Activated B cell treated with CpG ODN at 0.5 μM for 24 hours (primary cell): ENCODE results near the gene COPS8. TPM values are rescaled to one million over a fixed set of nuclear protein-coding genes. Genes with fewer than 3 reads are reported as not detected.

Experiments
- ATAC-seq: fragments of 200-7000 bp; cut with Tn5 transposase; one replicate; pipeline ENCODE4 v1.10.0; 2021; ENCODE audit warnings: low read depth, mild to moderate bottlenecking, moderate library complexity
- CTCF ChIA-PET: fragments of 350-600 bp; sonication (Branson Sonifier 250); formaldehyde crosslinking; loops from one replicate; lab custom pipeline; 2021; ENCODE audit warnings: antibody characterized with exemption; lab: Charles Lee
- POLR2A ChIA-PET: fragments of 350-600 bp; sonication (Branson Sonifier 250); formaldehyde crosslinking; loops from one replicate; lab custom pipeline; 2021; ENCODE audit warnings: antibody characterized with exemption; lab: Charles Lee
- DNase-seq: peaks from one replicate; pipeline ENCODE4 v3.0.0; 2022
- H3K27ac Mint-ChIP-seq: one replicate; pipeline ENCODE4 v1.8.0; 2020; ENCODE audit warnings: mixed read lengths
- H3K27me3 Mint-ChIP-seq: one replicate; pipeline ENCODE4 v1.8.0; 2021; ENCODE audit warnings: mixed read lengths
- H3K36me3 Mint-ChIP-seq: one replicate; pipeline ENCODE4 v1.8.0; 2021; ENCODE audit warnings: low read depth, mixed read lengths
- H3K4me1 Mint-ChIP-seq: one replicate; pipeline ENCODE4 v1.8.0; 2021; ENCODE audit warnings: mixed read lengths
- H3K4me3 Mint-ChIP-seq: one replicate; pipeline ENCODE4 v1.8.0; 2020; ENCODE audit warnings: mild to moderate bottlenecking, mixed read lengths
- H3K9me3 Mint-ChIP-seq: one replicate; pipeline ENCODE4 v1.8.0; 2020; ENCODE audit warnings: mixed read lengths
- CTCF ChIP-seq: fragments of 200-600 bp; IDR thresholded peaks from one replicate; pipeline ENCODE4 v1.8.0; 2022; ENCODE audit warnings: antibody characterized with exemption, mild to moderate bottlenecking
- intact Hi-C: fragments of 100-400 bp; cut with micrococcal nuclease; formaldehyde crosslinking; loops from one replicate; pipeline ENCODE4 v1.15.1; 2024
- total RNA-seq: library from RNA; stranded (reverse); gene quantifications from 2 replicates; pipeline ENCODE4 v1.2.3, GENCODE V29; 2022

COPS8 gene
- total RNA-seq, 1 donor from 2014 or later, result 31.8 TPM

- CTCF ChIA-PET, result no interaction called here
- no peak for DNase-seq
- Mint-ChIP-seq H3K9me3 (no peaks in the 10 kb centered on the region), H3K4me1 (no peaks in the 10 kb centered on the region), H3K27me3 (no peaks in the 10 kb centered on the region), H3K4me3 (no peak overlapping the region), H3K36me3 (no peaks in the 10 kb centered on the region), H3K27ac (no peak overlapping the region)
- no peak for ATAC-seq
- intact Hi-C loops, result no loop called here
- no peak for TF ChIP-seq CTCF
- POLR2A ChIA-PET, result no interaction called here
Measured at GRCh38 chr2:237128026-237128703, 42.5 kb downstream of the COPS8 start.

DNA sequence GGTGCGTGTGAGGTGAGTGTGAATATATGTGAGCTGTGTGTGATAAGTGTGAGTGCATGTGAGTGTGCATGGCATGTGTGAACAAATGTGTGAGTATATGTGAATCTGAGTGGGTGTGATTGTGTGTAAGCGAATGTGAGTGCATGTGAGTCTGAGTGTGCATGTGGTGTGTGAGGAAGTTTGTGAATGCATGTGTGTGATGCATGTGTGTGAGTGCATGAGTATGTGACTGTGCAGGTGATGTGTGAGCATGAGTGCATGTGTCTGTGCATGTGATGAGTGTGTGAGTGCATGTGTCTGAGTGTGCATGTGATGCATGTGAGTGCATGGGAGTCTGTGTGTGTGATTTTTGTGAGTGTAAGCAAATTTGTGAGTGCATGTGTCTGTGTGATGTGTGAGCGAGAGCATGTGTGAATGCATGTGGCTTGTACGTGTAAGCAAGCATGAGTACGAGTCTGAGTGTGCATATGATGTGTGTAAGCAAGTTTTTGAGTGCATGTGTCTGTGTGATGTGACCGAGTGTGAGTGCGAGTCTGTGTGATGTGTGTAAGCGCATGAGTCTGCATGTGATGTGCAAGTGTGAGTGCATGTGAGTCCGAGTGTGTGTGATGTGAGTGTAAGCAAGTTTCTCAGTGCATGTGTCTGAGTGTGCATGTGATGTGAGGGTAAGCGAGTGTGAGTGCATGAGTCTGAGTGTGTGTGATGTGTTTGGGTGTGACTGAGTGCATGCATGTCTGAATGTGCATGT lies 43.3 kb downstream of the COPS8 start:
- CTCF ChIA-PET, result no interaction called here
- no peak for DNase-seq
- Mint-ChIP-seq H3K4me1 (no peaks in the 10 kb centered on the region), H3K27ac (no peak overlapping the region), H3K4me3 (no peak overlapping the region), H3K9me3 (no peaks in the 10 kb centered on the region), H3K36me3 (no peaks in the 10 kb centered on the region), H3K27me3 (no peaks in the 10 kb centered on the region)
- TF ChIP-seq CTCF, result no peak
- intact Hi-C loops, result no loop called here
- ATAC-seq, result no peak
- POLR2A ChIA-PET, result no interaction called here

DNA sequence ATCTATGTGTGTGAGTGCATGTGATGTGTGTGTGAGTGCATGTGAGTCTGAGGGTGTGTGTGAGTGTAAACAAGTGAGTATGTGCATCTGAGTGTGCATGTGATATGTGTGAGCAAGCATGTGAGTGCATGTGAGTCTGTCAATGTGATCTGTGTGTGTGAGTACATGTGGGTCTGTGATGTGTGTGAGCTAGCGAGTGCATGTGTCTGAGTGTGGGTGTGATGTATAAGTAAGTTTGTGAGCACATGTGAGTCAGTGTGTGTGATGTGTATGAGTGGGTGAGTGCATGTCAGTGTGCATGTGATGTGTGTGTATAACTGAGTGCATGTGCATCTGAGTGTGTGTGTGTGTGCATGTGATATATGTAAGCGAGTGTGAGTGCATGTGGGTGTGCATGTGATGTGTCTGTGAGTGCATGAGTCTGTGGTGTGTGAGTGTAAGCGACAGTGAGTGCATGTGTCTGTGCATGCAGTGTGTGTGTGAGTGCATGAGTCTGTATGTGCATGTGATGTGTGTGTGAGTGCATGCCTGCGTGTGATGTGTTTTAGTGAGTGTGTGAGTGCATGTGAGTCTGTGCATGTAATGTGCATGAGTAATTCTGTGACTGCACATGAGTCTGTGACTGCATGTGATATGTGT lies 44.1 kb downstream of the COPS8 start:
- ChIA-PET POLR2A (no interaction called here), CTCF (no interaction called here)
- H3K27me3 Mint-ChIP-seq, result no peaks in the 10 kb centered on the region
- H3K27ac Mint-ChIP-seq, result no peak overlapping the region
- ATAC-seq, result no peak
- H3K36me3 Mint-ChIP-seq, result no peaks in the 10 kb centered on the region
- H3K4me3 Mint-ChIP-seq, result no peak overlapping the region
- no peaks in the 10 kb centered on the region for H3K9me3 Mint-ChIP-seq
- intact Hi-C loops, result no loop called here
- no peaks in the 10 kb centered on the region for H3K4me1 Mint-ChIP-seq
- no peak for TF ChIP-seq CTCF
- DNase-seq, result no peak

- no peaks in the 10 kb centered on the region for H3K4me1 Mint-ChIP-seq
- DNase-seq, result no peak
- ATAC-seq, result no peak
- ChIA-PET POLR2A (no interaction called here), CTCF (no interaction called here)
- no peaks in the 10 kb centered on the region for H3K9me3 Mint-ChIP-seq
- H3K36me3 Mint-ChIP-seq, result no peaks in the 10 kb centered on the region
- no peak for TF ChIP-seq CTCF
- intact Hi-C loops, result no loop called here
- H3K27me3 Mint-ChIP-seq, result peaks cover 1% of the 10 kb centered on the region
- H3K27ac Mint-ChIP-seq, result no peak overlapping the region
- H3K4me3 Mint-ChIP-seq, result no peak overlapping the region
Measured at GRCh38 chr2:237130562-237131421, 45.1 kb downstream of the COPS8 start.
